Inflammatory macrophage (primary cell): ENCODE data around the gene EPS8.

ENCODE experiments used
- DNase-seq, 2 donors: peaks; one replicate each; pipeline ENCODE4 v3.0.0-alpha.2; 2020 to 2022

Gene EPS8

DNA sequence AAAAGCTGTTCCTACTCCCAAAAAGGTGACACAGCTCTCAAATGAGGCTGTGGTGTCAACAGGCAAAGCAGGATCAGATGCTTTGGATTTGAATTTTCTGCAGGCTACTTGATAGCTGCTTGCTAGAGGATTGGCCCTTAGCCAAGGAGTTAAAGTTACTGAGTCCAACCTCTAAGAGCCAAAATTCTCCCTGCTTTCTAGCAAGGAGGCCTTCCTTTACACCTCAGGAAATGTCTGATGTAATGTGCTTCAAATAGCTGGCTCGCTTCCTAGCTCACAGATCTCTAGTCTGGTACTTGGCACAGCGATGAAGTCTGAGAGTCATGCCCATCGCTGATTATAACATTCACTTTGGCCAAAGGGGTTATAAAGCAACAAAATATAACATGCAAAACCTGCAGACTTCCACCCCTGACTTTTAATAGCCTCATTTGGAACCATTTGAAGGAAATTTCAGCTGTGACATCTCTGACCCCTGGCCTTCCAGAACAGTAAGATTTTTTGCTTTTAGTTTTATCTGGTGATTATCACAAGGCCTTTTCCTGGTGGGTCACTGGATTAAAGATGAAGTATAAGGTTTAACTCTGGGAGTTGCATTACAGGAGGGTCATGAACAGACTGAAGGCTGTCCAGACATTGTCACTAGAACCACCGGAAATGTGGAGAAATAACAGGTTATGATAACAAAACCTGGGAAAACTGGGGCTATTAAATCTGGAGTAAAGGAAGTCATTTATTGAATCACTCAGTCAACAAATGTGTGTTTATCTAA is 189.7 kb downstream of the EPS8 start:
- no peak for DNase-seq

DNA sequence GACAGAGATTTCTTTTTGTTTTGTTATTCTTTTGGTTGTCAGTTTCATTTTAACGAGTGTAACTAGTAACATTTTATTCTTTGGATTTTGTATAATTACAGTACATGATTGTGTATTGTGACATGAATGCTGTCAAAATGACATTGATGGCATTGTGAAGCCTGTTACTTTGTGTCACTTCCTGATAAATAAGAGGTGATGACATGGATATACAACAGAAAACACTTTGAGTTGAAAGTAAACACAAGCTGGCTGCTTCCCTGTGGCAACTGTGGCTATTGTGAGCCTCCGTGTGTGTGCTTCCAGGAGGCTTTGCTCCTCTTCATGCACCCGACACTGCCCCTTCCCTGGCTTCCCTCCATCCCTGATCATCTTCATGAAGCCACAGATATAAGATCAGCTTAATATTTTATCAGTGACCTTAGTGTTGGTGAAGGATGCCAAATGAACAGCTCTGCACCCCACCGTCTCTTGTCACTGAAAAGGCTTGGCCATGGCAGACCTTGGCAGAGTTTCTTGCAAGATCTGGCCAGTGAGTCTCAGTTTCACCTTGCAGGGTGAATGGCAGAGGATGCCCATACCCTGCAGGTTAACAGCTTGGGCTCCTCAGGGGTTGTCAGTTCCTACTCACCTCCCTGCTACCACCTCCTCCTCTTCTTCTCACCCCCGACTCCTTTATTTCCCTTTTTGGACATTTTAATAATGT is 191.9 kb downstream of the EPS8 start:
- DNase-seq: no peak

DNA sequence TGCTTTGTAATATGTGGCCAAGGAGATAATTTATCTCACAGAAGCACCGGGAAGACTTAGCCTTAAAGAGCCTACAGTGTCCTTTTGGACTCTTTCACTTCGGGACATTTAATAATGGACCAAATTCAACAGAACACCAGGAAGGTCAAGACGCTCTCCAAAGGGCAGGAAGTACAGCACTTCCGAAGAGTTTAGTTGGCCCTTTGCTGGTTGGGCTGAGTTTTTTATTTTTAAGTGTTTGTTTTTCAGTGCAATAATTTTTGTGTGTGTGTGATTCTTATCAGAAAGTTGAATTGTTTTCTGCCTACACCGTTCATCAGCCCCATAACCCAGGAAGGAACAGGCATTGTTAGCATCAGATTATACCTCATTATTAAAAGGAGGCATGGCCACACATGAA is 193.0 kb downstream of the EPS8 start:
- no peak for DNase-seq

- no peak for DNase-seq
Observed at GRCh38 chr12:15592934-15593333, 196.3 kb downstream of the EPS8 start.

DNA sequence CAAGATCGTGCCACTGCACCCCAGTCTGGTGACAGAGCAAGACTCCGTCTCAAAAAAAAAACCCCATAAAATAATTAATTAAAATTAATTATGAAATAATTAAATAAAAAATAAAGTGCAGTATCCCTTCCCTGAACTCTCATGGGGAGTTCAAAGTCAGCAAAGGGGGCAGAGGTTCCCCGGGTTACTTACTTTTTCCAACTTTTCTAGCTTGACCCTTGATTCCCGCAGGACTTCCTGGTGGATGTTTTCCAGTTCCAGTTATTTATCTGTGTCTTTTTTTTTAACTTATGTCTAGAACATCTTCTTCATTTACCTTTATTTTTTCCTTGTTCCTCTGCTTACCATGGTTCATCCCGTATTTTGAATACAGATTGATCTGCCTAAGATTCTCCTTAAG is 197.4 kb downstream of the EPS8 start:
- DNase-seq: no peak

DNA sequence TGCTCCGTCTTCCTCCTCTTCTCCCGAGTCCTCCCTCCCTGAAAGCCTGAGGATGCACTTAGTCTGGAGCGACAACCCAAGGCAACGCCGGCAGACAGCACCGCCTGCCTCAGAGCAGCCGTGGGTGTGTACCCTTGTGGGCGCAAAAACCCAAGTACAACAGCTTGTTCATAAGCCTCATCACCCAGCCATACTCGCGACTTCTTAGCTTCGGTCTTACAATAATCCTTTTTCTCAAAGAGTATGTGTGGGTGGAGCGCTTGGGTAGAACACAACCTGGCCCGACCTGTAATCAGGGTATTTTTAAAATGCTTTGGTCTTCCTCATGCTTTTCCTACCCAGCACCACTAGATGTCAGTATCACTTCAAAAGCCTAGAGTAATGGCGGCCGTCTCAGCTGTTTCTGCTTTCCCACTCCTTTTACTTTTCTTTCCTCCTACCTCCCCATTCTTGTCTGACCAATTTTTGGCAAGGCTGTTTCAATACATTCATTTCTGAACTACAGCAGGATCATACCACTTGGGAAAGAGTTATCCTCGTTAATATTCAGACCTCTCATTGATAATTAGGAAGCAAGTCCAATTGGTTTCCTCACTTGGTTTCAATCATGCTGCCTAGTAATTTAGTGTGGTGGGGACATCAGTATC is 198.9 kb downstream of the EPS8 start:
- peak; percentile 60 to 71 for DNase-seq

- no peak for DNase-seq
Observed at GRCh38 chr12:15589328-15590032, 199.7 kb downstream of the EPS8 start.

- peak; percentile 53 to 68 for DNase-seq
Observed at GRCh38 chr12:15584366-15585041, 204.7 kb downstream of the EPS8 start.

DNA sequence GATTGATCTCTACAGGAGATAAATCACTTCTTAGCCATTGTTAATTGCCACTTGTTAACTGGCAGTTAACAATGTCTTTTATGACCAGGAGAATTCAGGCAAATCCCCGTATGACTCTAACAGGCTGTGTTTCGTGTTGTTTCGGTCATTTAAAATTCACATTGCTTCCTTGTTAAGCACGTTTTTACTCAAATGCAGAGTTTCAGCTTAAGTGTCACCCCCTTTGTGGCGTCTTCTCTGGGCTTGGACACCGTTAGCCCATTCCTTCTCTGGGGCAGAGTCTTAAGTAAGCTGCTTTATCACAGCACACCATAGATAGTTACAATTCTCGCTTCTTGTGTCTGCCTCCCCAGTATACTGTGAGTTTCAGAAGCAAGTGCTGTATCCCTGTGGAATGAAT is 205.4 kb downstream of the EPS8 start:
- DNase-seq: no peak

- no peak for DNase-seq
Observed at GRCh38 chr12:15581006-15581405, 208.2 kb downstream of the EPS8 start.

- DNase-seq: no peak
Observed at GRCh38 chr12:15580431-15580830, 208.8 kb downstream of the EPS8 start.

DNA sequence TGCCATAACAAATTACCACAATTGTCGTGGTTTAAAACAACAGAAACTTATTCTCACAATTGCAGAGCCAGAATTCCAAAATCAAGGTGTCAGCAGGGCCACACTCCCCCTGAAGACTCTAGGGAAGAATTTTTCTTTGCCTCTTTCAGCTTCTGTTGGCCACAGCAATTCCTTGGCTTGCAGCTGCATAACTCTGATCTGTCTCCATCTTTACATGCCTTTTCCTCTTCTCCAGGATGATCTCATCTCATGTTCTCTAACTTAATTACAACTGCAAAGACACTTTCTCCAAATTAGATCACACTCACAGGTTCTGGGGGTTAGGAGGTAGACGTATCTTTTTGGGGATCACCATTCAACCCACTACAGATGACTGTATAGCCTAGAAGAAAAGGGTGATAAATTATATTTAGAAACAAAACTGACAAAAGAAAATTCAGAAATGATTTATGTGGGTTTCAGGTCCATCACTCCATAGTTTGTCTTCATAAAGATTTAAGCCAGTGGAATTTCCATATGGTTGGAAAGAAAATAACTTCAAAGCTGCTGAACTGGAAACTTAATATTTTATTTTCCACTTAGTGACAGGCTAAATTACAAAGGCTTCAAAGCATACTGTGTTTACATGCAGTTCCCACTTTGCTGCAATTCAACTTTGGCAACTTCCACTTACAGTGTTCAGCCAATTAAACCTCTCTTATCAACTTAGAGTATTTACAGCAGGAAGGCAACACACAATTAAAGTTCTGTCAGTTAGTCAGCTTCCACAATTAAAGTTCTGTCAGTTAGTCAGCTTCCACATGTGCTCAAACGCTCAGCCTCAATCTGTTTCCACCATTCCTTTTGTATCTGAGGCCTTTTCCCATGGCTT is 213.3 kb downstream of the EPS8 start:
- DNase-seq: no peak

DNA sequence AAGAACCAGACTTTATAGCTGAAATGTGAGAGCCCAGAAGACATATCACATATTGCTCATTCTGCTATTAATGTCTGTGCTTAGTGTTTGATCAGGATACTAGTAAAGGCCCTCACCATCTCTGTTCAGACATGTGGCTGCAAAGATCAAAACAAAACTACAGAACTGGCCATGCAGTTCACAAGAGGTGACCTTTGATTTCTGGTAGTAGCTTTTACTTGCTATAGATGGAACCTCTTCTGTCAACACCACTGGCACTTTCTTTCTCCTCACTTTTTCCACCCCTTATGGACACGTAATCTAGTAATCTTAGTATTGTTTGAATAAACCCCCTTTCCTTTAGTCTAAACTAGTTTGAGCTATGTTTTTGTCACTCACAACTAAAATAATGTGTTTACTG is 214.8 kb downstream of the EPS8 start:
- DNase-seq: no peak
